ENCODE data around the gene PRDM2.

Gene PRDM2

GRCh38 chr1:13855554-13855953 is 155.6 kb downstream of the PRDM2 start:
- no peak for DNase-seq

GRCh38 chr1:13860031-13860430 is 160.0 kb downstream of the PRDM2 start:
- DNase-seq, result no peak

- no peak for DNase-seq
These were observed 164.8 kb downstream of the PRDM2 start for GRCh38 chr1:13864760-13865159.

DNA sequence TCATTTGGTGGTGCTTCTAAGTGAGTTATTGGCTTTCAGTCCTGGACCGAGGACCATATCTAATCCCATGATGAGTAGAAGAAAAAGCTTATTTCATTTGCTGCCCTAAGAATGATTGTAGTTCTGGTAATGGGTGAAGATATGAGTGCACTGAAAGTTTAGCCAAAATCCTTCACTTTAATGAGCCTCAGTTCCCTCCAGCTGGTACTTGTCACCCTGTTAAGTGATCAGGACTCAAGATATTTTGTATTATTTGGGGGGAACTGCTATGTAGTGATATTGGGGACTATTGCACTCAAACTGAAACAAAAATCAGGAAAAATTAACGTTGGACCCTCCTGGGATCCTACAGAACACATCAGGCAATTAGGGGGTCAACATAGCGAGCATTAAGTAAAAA is 165.9 kb downstream of the PRDM2 start:
- DNase-seq, result no peak

DNA sequence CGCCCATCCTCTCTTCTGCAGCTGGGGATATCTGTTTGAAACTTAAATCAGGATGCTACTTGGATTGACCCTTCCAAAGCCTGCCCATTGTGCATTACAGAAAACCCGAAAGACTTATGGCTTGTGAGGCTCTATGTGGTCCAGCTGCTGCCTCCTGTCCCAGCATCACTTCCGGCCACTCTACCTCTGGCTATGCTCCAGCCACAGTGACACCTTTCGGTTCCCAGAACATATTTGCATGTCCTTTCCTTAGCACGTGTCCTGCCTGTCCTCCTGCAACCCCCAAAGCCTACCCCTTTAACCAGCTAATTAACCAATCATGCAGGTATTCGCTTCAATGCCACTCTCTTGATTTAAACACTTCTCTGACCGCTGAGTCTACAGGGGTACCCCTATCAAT is 167.6 kb downstream of the PRDM2 start:
- DNase-seq, result no peak

DNA sequence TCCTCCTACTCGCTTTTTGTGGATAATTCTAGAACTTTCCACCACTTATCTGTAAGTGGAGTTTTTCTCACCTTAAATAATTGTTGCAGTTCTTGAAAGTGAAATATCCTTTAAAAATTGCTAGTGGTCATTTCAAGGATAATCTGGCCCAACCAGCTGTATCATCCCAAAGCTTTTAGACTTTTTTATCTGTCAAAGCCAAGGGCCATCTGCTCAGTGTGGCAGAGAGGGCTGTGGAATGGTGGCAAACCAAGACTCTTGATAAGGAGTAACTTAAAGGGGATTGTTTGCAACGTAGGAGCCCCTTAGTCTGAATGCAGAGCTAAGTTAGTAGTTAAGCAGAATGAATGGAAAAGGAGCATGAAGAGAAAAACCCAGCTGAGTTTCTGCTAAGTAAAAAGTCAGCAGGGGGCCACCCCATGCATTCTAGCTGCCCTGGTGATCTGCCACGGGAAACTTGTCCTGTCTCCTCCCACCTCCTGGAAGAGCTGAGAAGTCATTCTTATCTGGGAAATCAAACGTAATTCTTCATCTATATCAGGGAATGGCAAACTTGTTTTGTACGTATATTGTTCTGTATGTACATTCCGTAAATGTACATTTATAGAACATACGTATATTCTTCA is 169.3 kb downstream of the PRDM2 start:
- no peak for DNase-seq

- DNase-seq, result no peak
These were observed 171.4 kb downstream of the PRDM2 start for GRCh38 chr1:13871413-13871812.

GRCh38 chr1:13871886-13872285 is 171.9 kb downstream of the PRDM2 start:
- DNase-seq, result no peak

DNA sequence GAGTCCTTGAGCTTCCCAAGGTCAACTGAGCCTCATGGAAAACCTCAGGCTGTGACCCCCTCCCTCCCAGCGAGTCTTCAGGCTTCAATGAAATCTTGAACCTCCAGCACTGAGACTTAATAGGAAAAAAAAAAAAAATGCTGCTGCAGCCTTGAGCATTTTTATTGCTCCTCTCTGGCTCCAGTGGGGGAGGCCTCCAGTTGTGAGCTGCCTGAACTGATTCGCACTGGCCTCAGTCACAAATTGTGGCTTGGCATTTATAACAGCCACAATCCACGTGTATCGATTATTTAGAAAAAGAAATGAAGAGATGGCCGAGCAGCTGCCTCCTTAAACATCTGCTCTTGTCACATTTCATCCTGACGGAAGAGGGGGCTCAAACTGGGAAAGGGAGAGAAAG is 173.0 kb downstream of the PRDM2 start:
- no peak for DNase-seq

Data from T-helper 9 cell (primary cell).